HEK293 (cell line): ENCODE results near the gene EML6.

Experiments used
- CTCF ChIA-PET: fragments of 350-600 bp; formaldehyde crosslinking; extraction: SDS; loops from one replicate; lab custom pipeline; 2021; ENCODE audit warnings: antibody characterized with exemption; lab: Yijun Ruan, JAX
- POLR2A ChIA-PET: fragments of 300-600 bp; formaldehyde crosslinking; extraction: SDS; loops from one replicate; lab custom pipeline; 2020; ENCODE audit warnings: antibody characterized with exemption, inconsistent platforms; lab: Yijun Ruan, JAX
- H3K27ac ChIP-seq: fragments of 200-500 bp; sonication (Bioruptor generic); 2 replicates; pipeline ENCODE4 v1.5.1; 2014; ENCODE audit warnings: low read depth, low read length, control low read depth, inconsistent platforms; ENCODE audit errors: extremely low read depth
- H3K36me3 ChIP-seq, 2 experiments: fragments of 200-500 bp in 1 of 2; sonication (Bioruptor generic) in 1 of 2; 1 replicate in 1 of 2; 2 replicates in 1 of 2; pipeline ENCODE4 v1.5.1; 2014 to 2017; ENCODE audit warnings: inconsistent platforms in 2 of 2, low read length in 2 of 2; ENCODE audit not compliant: control insufficient read depth in 2 of 2, insufficient read depth in 1 of 2
- H3K4me1 ChIP-seq: fragments of 200-500 bp; sonication (Bioruptor generic); 2 replicates; pipeline ENCODE4 v1.5.1; 2014; ENCODE audit warnings: mild to moderate bottlenecking, low read length, inconsistent platforms; ENCODE audit not compliant: control insufficient read depth, insufficient read depth
- H3K4me3 ChIP-seq: 2 replicates; pipeline ENCODE4 v1.5.1; 2011; ENCODE audit warnings: low read depth, mild to moderate bottlenecking, control low read depth, low read length, moderate library complexity
- H3K9me3 ChIP-seq: fragments of 200-500 bp; sonication (Bioruptor generic); 2 replicates; pipeline ENCODE4 v1.5.1; 2014; ENCODE audit warnings: low read depth, low read length, inconsistent platforms; ENCODE audit not compliant: control insufficient read depth, insufficient read depth
- GLI4 ChIP-seq: fragments of 450-650 bp; formaldehyde crosslinking; IDR thresholded peaks from 2 replicates; pipeline ENCODE4 v1.5.1; 2016; ENCODE audit warnings: missing biosample characterization, missing genetic modification characterization
- OVOL3 ChIP-seq: fragments of 450-650 bp; formaldehyde crosslinking; IDR thresholded peaks from 2 replicates; pipeline ENCODE4 v1.5.1; 2016; ENCODE audit warnings: missing biosample characterization, missing genetic modification characterization
- SCRT2 ChIP-seq: fragments of 450-650 bp; formaldehyde crosslinking; IDR thresholded peaks from 2 replicates; pipeline ENCODE4 v1.5.1; 2016; ENCODE audit warnings: missing biosample characterization, missing genetic modification characterization
- WT1 ChIP-seq: fragments of 450-650 bp; formaldehyde crosslinking; IDR thresholded peaks from 2 replicates; pipeline ENCODE4 v1.5.1; 2016; ENCODE audit warnings: missing biosample characterization, missing genetic modification characterization
- ZBTB17 ChIP-seq: fragments of 450-650 bp; formaldehyde crosslinking; IDR thresholded peaks from 2 replicates; pipeline ENCODE4 v1.5.1; 2016; ENCODE audit warnings: missing biosample characterization, missing genetic modification characterization
- ZFP69B ChIP-seq: fragments of 450-650 bp; formaldehyde crosslinking; IDR thresholded peaks from 2 replicates; pipeline ENCODE4 v1.5.1; 2016; ENCODE audit warnings: missing biosample characterization, missing genetic modification characterization
- ZNF239 ChIP-seq: fragments of 450-650 bp; formaldehyde crosslinking; IDR thresholded peaks from 2 replicates; pipeline ENCODE4 v1.5.1; 2016; ENCODE audit warnings: missing biosample characterization, missing genetic modification characterization
- ZNF350 ChIP-seq: fragments of 450-650 bp; formaldehyde crosslinking; IDR thresholded peaks from 2 replicates; pipeline ENCODE4 v1.5.0; 2017; ENCODE audit warnings: missing biosample characterization, mild to moderate bottlenecking, missing genetic modification characterization
- ZNF433 ChIP-seq: fragments of 450-650 bp; formaldehyde crosslinking; IDR thresholded peaks from 2 replicates; pipeline ENCODE4 v1.5.1; 2016; ENCODE audit warnings: missing biosample characterization, missing genetic modification characterization, low read depth
- ZNF544 ChIP-seq: fragments of 450-650 bp; formaldehyde crosslinking; IDR thresholded peaks from 2 replicates; pipeline ENCODE4 v1.5.0; 2017; ENCODE audit warnings: missing biosample characterization, missing genetic modification characterization
- ZNF600 ChIP-seq: fragments of 450-650 bp; formaldehyde crosslinking; IDR thresholded peaks from 2 replicates; pipeline ENCODE4 v1.5.1; 2016; ENCODE audit warnings: missing biosample characterization, missing genetic modification characterization
- ZNF626 ChIP-seq: fragments of 450-650 bp; sonication (Bioruptor Pico); formaldehyde crosslinking; IDR thresholded peaks from 2 replicates; pipeline ENCODE4 v1.5.1; 2018; ENCODE audit warnings: missing biosample characterization, missing genetic modification characterization, inconsistent platforms
- ZNF837 ChIP-seq: fragments of 450-650 bp; formaldehyde crosslinking; IDR thresholded peaks from 2 replicates; pipeline ENCODE4 v1.5.1; 2016; ENCODE audit warnings: missing biosample characterization, missing genetic modification characterization
- ZSCAN30 ChIP-seq: fragments of 450-650 bp; IDR thresholded peaks from 2 replicates; pipeline ENCODE4 v1.5.1; 2018; ENCODE audit warnings: missing biosample characterization, mild to moderate bottlenecking, missing genetic modification characterization, moderate library complexity
- TF ChIP-seq, protein P1 (sequence below): fragments of 450-650 bp; formaldehyde crosslinking; conservative IDR thresholded peaks from 2 replicates; pipeline ENCODE4 v1.5.1; 2016; ENCODE audit warnings: low read depth, missing biosample characterization, missing genetic modification characterization
- TF ChIP-seq, protein P2 (sequence below): fragments of 450-650 bp; formaldehyde crosslinking; IDR thresholded peaks from 2 replicates; pipeline ENCODE4 v1.5.1; 2016; ENCODE audit warnings: missing biosample characterization, missing genetic modification characterization
- TF ChIP-seq, protein P3 (sequence below): fragments of 450-650 bp; formaldehyde crosslinking; IDR thresholded peaks from 2 replicates; pipeline ENCODE4 v1.5.1; 2016; ENCODE audit warnings: missing biosample characterization, missing genetic modification characterization
- TF ChIP-seq, protein P4 (sequence below): fragments of 450-650 bp; formaldehyde crosslinking; IDR thresholded peaks from 2 replicates; pipeline ENCODE4 v1.5.1; 2017; ENCODE audit warnings: missing biosample characterization, missing genetic modification characterization

Gene EML6

DNA sequence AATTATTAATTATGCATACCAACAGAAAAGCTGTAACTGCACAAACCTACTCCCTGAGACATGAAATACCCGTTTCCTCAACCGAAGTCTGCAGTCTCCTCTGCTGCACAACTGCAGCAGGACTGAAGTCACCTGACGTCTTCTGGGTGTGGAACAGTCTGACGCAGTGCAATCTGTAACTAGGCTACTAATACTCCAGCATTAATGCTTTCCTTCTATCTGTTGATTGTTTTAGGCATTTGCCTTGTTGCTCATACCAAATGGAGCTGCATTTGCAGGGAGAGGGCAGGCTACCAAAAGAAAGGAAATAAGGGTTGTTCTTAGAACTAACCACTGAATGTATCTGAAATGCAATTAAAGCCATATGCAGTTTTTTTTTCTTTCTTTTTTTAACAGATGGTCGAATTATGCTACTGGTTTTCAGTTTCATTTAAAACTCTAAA lies 286.7 kb downstream of the EML6 start (continued):
- TF ChIP-seq, protein P1, sequence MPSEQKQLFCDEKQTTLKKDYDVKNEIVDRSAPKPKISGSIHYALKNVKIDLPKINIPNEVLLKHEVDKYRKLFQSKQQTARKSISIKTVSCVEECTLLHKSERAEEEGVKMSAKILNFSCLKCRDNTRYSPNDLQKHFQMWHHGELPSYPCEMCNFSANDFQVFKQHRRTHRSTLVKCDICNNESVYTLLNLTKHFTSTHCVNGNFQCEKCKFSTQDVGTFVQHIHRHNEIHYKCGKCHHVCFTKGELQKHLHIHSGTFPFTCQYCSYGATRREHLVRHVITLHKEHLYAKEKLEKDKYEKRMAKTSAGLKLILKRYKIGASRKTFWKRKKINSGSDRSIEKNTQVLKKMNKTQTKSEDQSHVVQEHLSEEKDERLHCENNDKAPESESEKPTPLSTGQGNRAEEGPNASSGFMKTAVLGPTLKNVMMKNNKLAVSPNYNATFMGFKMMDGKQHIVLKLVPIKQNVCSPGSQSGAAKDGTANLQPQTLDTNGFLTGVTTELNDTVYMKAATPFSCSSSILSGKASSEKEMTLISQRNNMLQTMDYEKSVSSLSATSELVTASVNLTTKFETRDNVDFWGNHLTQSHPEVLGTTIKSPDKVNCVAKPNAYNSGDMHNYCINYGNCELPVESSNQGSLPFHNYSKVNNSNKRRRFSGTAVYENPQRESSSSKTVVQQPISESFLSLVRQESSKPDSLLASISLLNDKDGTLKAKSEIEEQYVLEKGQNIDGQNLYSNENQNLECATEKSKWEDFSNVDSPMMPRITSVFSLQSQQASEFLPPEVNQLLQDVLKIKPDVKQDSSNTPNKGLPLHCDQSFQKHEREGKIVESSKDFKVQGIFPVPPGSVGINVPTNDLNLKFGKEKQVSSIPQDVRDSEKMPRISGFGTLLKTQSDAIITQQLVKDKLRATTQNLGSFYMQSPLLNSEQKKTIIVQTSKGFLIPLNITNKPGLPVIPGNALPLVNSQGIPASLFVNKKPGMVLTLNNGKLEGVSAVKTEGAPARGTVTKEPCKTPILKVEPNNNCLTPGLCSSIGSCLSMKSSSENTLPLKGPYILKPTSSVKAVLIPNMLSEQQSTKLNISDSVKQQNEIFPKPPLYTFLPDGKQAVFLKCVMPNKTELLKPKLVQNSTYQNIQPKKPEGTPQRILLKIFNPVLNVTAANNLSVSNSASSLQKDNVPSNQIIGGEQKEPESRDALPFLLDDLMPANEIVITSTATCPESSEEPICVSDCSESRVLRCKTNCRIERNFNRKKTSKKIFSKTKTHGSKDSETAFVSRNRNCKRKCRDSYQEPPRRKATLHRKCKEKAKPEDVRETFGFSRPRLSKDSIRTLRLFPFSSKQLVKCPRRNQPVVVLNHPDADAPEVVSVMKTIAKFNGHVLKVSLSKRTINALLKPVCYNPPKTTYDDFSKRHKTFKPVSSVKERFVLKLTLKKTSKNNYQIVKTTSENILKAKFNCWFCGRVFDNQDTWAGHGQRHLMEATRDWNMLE (tag by site-specific recombination) = no peak
- no peak for TF ChIP-seq ZNF350 (tag by site-specific recombination)
- no peak for TF ChIP-seq ZNF837
- no peak for TF ChIP-seq ZSCAN30 (tag by site-specific recombination)
- TF ChIP-seq ZNF239 (tag by site-specific recombination) = no peak
- TF ChIP-seq SCRT2 (tag by site-specific recombination) = peak; percentile 95
- TF ChIP-seq, protein P2, sequence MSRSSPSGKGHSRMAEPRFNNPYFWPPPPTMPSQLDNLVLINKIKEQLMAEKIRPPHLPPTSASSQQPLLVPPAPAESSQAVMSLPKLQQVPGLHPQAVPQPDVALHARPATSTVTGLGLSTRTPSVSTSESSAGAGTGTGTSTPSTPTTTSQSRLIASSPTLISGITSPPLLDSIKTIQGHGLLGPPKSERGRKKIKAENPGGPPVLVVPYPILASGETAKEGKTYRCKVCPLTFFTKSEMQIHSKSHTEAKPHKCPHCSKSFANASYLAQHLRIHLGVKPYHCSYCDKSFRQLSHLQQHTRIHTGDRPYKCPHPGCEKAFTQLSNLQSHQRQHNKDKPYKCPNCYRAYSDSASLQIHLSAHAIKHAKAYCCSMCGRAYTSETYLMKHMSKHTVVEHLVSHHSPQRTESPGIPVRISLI (tag by site-specific recombination) = peak; percentile 71; the same call in 1 of the 2 replicates
- no peak for TF ChIP-seq GLI4 (tag by site-specific recombination)
- TF ChIP-seq ZNF544 (tag by site-specific recombination) = no peak
- TF ChIP-seq ZNF626 = no peak
- TF ChIP-seq ZNF600 = peak; percentile 48; the same call in 1 of the 2 replicates
- peak; percentile 30; the same call in 1 of the 2 replicates for TF ChIP-seq ZBTB17
- no peak for TF ChIP-seq ZFP69B (tag by site-specific recombination)
- TF ChIP-seq, all 188 proteins: peak for 7

DNA sequence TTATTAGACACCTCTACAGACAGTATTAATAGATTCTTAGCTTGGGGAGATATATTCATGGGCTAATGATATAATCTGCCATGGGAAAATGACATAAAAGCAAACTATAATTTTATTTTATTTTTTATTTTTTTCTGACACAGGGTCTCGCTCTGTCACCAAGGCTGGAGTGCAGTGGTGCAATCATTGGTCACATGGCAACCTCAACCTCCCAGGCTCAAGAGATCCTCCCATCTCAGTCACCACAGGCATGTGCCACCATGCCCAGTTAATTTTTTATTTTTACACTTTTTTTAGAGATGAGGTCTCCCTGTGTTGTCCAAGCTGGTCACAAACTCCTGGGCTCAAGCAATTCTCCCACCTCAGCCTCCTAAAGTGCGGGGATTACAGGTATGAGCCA lies 287.5 kb downstream of the EML6 start:
- CTCF ChIA-PET = interaction anchor here (0.6 to 11.8 kb wide), 4 partner anchors 18 to 904 kb away, joined by 3 to 121 read pairs (median 7); no protein-coding TSS in a partner anchor
- Histone ChIP-seq H3K4me3 (no peak overlapping the region), H3K36me3 (no peaks in the 10 kb centered on the region)

DNA sequence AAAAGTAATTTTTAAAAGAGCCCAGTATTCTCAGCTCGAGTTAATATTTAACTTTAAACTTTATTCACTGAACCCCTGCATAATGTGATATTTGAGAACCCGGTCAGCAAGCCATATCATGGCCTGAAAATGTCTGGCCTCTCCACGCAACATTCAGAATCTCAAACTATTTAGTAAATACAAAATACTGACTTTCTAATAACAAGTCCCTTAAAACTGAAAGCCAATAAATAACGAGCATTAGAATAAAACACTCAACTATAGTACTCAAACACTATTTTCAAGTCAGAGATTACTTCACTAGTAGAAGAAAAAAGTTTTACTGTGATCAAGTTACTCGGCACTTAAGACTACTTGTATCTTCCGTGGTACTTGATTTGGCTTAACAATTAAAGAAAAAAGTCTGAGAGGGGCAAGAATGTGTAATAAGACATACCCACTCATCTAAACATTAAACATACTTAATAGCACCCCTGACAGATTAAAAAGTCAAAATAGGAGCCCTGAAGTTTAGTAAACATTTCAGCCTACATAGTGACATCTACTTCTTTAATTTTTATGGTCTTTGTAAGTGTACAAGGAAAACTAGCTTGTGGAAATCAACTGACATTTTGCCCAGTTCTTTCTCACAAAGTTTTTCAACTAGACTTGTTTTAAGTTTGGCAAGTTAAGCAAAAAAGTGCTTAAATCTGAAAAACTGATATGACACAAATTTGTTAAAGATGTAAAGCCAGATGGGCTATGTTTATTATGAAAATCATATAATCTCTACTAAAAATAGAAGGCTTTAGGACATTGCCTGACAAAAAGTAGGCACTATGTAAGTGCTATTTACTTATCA lies 288.6 kb downstream of the EML6 start:
- no peak overlapping the region for H3K4me3 ChIP-seq
- TF ChIP-seq, protein P3, sequence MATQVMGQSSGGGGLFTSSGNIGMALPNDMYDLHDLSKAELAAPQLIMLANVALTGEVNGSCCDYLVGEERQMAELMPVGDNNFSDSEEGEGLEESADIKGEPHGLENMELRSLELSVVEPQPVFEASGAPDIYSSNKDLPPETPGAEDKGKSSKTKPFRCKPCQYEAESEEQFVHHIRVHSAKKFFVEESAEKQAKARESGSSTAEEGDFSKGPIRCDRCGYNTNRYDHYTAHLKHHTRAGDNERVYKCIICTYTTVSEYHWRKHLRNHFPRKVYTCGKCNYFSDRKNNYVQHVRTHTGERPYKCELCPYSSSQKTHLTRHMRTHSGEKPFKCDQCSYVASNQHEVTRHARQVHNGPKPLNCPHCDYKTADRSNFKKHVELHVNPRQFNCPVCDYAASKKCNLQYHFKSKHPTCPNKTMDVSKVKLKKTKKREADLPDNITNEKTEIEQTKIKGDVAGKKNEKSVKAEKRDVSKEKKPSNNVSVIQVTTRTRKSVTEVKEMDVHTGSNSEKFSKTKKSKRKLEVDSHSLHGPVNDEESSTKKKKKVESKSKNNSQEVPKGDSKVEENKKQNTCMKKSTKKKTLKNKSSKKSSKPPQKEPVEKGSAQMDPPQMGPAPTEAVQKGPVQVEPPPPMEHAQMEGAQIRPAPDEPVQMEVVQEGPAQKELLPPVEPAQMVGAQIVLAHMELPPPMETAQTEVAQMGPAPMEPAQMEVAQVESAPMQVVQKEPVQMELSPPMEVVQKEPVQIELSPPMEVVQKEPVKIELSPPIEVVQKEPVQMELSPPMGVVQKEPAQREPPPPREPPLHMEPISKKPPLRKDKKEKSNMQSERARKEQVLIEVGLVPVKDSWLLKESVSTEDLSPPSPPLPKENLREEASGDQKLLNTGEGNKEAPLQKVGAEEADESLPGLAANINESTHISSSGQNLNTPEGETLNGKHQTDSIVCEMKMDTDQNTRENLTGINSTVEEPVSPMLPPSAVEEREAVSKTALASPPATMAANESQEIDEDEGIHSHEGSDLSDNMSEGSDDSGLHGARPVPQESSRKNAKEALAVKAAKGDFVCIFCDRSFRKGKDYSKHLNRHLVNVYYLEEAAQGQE (tag by site-specific recombination) = 0 out of 2 replicates have a peak, but pooled peaks have one; percentile 8
- no peak for TF ChIP-seq ZNF433 (tag by site-specific recombination)
- TF ChIP-seq, protein P4, sequence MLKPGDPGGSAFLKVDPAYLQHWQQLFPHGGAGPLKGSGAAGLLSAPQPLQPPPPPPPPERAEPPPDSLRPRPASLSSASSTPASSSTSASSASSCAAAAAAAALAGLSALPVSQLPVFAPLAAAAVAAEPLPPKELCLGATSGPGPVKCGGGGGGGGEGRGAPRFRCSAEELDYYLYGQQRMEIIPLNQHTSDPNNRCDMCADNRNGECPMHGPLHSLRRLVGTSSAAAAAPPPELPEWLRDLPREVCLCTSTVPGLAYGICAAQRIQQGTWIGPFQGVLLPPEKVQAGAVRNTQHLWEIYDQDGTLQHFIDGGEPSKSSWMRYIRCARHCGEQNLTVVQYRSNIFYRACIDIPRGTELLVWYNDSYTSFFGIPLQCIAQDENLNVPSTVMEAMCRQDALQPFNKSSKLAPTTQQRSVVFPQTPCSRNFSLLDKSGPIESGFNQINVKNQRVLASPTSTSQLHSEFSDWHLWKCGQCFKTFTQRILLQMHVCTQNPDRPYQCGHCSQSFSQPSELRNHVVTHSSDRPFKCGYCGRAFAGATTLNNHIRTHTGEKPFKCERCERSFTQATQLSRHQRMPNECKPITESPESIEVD (tag by site-specific recombination) = peak; percentile 92
- TF ChIP-seq, protein P2 (tag by site-specific recombination) = peak; percentile 57; the same call in 1 of the 2 replicates

More for the DNA sequence above, 287.5 kb downstream of the EML6 start:
- TF ChIP-seq OVOL3 (tag by site-specific recombination) = no peak
- TF ChIP-seq WT1 (tag by site-specific recombination) = 0 out of 2 replicates have a peak, but pooled peaks have one; percentile 15
- POLR2A ChIA-PET = interaction anchor here (1.1 kb wide), 1 partner anchor 40 kb away, joined by 7 read pairs; the partner anchor contains the start of gene RTN4
- no peak overlapping the region for H3K27ac ChIP-seq
- peaks cover 32% of the 10 kb centered on the region for H3K4me1 ChIP-seq
- H3K9me3 ChIP-seq = no peaks in the 10 kb centered on the region

More for the DNA sequence above, 288.6 kb downstream of the EML6 start:
- H3K36me3 ChIP-seq = no peaks in the 10 kb centered on the region
- ChIA-PET POLR2A (interaction anchor here (1.1 to 1.9 kb wide), 3 partner anchors 12 to 38 kb away, joined by 3 to 8 read pairs (median 7); partner anchors contain the start of gene RTN4), CTCF (interaction anchor here (0.6 to 11.8 kb wide), 9 partner anchors 9 to 1100 kb away, joined by 3 to 121 read pairs (median 8); no protein-coding TSS in a partner anchor)
- no peaks in the 10 kb centered on the region for H3K9me3 ChIP-seq
- peaks cover 27% of the 10 kb centered on the region for H3K4me1 ChIP-seq
- peak overlapping the region; percentile 38; the same call in 1 of the 2 replicates for H3K27ac ChIP-seq
